Ectodermal cell (in vitro differentiated cells): Measurements from ENCODE around the gene SFN.
"Not testable (repeated sequence)": the region's sequence is repeated elsewhere in the genome, so short reads cannot be mapped to it uniquely, and the experiment has no call there.

Experiments
- H3K27ac ChIP-seq: 2 replicates; pipeline ENCODE4 v1.7.0; 2013; ENCODE audit warnings: mild to moderate bottlenecking, low read depth, low read length; ENCODE audit not compliant: insufficient read depth, poor library complexity, severe bottlenecking
- H3K27me3 ChIP-seq: 2 replicates; pipeline ENCODE4 v1.7.0; 2013; ENCODE audit warnings: mild to moderate bottlenecking, low read length; ENCODE audit not compliant: insufficient read depth, control insufficient read depth, poor library complexity, severe bottlenecking
- H3K36me3 ChIP-seq: one replicate; pipeline ENCODE4 v1.7.0; 2013; ENCODE audit warnings: low read length; ENCODE audit not compliant: control insufficient read depth, insufficient read depth
- H3K4me1 ChIP-seq: one replicate; pipeline ENCODE4 v1.7.0; 2013; ENCODE audit warnings: low read length; ENCODE audit not compliant: control insufficient read depth, insufficient read depth
- H3K4me3 ChIP-seq: 2 replicates; pipeline ENCODE4 v1.7.0; 2013; ENCODE audit warnings: low read depth, low read length, control low read depth; ENCODE audit not compliant: insufficient read depth
- H3K9me3 ChIP-seq: 2 replicates; pipeline ENCODE4 v1.7.0; 2013; ENCODE audit warnings: mild to moderate bottlenecking, low read length, moderate library complexity; ENCODE audit not compliant: control insufficient read depth
- WGBS, 2 experiments: methylation state at CpG; one replicate each; pipeline ENCODE4 v1.1.7; 2013; ENCODE audit warnings: missing lambda C conversion rate in 2 of 2; 5-methylcytosine and 5-hydroxymethylcytosine counted together

The SFN gene

DNA sequence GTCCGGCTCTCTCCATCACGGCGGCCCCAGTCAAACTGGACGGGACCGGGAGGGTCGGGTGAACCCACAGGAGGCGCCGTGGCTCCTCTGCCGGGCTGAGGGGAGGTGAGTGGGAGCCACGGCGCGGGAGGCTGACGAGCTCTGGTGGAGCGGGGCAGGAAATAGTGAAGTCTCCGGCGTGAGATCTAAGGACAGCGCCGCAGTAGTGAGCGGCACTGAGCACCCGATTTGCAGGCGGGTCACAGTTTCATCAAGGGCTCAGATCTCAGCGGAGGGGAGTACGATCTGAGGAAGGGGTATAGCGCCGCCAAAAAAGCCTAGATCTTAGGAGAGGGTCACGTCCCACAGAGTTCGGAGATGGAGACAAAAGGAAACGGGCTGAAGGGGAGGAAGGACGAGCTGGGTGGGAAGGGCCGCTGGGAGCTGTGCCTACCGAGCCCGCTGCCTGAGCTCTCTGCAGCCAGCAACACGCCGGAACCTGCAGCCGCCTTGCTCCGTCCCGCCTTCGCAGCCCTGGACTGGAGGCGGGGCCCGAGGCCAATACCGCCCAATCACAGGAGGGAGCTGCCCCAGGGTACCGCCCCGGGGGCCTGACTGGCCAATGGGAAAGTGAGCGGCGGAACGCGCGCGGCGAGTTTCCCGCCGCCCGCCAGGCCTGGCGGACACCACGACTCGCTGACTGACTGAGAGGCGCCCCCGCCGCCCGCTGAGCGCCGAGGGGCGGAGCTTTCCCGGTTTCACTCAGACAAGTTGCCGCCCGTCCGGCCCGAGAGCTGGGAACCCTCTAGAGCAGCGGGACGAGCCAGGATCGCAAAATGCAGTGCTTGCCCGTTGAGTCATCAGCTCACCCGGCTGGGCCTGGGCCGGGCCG, 1.9 kb downstream of the SFN start:
- Histone ChIP-seq H3K27ac (no peak overlapping the region), H3K9me3 (no peaks in the 10 kb centered on the region), H3K27me3 (peaks cover 21% of the 10 kb centered on the region), H3K4me1 (peaks cover 5% of the 10 kb centered on the region), H3K4me3 (peak overlapping the region; percentile 59), H3K36me3 (no peaks in the 10 kb centered on the region)
- 1% methylated on average over 75 of the region's 75 CpGs for WGBS, 2 experiments

DNA sequence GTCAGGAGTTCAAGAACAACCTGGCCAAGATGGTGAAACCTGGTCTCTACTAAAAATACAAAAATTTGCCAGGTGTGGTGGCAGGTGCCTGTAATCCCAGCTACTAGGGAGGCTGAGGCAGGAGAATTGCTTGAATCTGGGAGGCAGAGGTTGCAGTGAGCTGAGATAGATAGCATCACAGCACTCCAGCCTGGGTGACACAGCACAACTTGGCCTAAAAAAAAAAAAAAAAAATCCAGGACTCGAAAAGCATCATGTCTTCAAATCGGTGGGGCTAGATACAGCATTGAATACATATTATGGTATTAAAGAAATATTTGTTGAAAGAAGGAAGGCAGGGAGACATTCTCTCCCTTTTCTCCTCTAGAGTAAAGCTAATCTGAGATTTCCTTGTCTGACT, 10.1 kb downstream of the SFN start:
- not testable (repeated sequence) for H3K27ac ChIP-seq, H3K9me3 ChIP-seq, H3K36me3 ChIP-seq, H3K27me3 ChIP-seq, H3K4me3 ChIP-seq, H3K4me1 ChIP-seq
- 93% methylated on average over 2 of the region's 2 CpGs; no CpG with 5 or more reads in 1 of the 2 experiments for WGBS, 2 experiments

DNA sequence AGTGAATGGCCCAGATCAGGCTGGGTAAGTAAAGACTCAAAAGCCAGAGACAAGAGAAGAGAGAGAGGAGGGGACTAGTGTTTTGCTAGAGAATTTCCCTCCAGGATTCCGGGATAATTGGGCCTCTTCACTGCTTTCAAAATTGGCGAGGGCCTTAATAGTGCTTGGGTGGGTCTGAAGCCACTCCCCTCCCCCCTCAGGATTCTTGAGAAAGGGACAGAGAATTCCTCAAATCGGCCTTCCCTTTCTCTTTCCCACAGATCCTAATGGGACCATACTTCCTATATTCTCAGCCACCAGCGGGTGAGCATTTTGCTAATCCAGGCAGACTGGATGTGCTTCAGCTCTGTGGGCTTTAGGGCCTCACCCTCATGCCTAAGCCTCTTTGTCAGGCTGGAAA, 11.9 kb downstream of the SFN start:
- no peaks in the 10 kb centered on the region for H3K36me3 ChIP-seq
- H3K27me3 ChIP-seq, result no peaks in the 10 kb centered on the region
- H3K4me3 ChIP-seq, result no peak overlapping the region
- 47 to 55% methylated on average over 4 of the region's 4 CpGs for WGBS, 2 experiments
- peak overlapping the region; percentile 40 for H3K27ac ChIP-seq
- no peaks in the 10 kb centered on the region for H3K9me3 ChIP-seq
- H3K4me1 ChIP-seq, result peaks cover 9% of the 10 kb centered on the region

DNA sequence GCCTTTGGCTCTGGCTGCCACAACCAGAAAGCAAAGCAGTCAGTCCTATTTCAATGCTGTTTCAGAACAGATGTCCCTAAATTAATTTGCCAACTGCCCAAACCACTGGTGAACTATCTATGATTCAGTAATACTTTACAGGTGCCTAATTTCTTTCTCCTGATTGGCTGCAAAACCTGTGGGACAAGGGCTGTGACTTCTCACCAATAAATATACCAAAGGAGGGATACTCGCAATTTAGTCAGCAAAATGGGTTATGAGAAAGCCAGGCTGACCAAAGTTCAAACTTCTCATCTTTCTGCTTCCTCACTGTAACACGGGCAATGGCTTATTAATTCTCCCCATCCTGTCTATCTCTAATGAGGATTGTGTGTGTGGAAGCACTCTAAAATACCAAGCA, 14.4 kb downstream of the SFN start:
- no peak overlapping the region for H3K27ac ChIP-seq
- WGBS, 2 experiments, result 93 to 96% methylated on average over 1 to 2 of the region's 2 CpGs
- no peak overlapping the region for H3K4me3 ChIP-seq
- no peaks in the 10 kb centered on the region for H3K9me3 ChIP-seq
- H3K27me3 ChIP-seq, result no peaks in the 10 kb centered on the region
- H3K36me3 ChIP-seq, result peaks cover 3% of the 10 kb centered on the region
- H3K4me1 ChIP-seq, result peaks cover 9% of the 10 kb centered on the region

DNA sequence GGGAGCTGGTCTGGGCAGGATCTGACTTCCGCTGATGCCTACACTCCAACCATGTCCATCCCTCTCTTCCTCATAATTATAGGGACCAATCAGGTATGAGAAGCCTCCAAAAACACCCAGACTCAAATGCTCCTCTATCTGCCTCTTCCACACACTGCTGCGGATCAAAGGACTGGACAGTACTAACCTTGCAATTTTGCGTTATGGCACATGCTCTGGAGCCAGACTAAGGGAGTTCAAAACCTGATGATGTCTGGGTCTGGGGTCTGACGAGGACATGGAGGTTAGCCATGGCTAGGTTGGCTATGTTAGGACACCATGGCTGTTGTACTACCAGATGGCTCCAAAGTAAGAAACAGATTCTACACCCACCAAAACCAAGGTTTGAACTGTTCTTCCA, 16.8 kb downstream of the SFN start:
- no peak overlapping the region for H3K27ac ChIP-seq
- no peaks in the 10 kb centered on the region for H3K27me3 ChIP-seq
- H3K4me1 ChIP-seq, result peaks cover 6% of the 10 kb centered on the region
- no peaks in the 10 kb centered on the region for H3K9me3 ChIP-seq
- 91 to 95% methylated on average over 4 of the region's 4 CpGs for WGBS, 2 experiments
- peaks cover 22% of the 10 kb centered on the region for H3K36me3 ChIP-seq
- H3K4me3 ChIP-seq, result no peak overlapping the region

DNA sequence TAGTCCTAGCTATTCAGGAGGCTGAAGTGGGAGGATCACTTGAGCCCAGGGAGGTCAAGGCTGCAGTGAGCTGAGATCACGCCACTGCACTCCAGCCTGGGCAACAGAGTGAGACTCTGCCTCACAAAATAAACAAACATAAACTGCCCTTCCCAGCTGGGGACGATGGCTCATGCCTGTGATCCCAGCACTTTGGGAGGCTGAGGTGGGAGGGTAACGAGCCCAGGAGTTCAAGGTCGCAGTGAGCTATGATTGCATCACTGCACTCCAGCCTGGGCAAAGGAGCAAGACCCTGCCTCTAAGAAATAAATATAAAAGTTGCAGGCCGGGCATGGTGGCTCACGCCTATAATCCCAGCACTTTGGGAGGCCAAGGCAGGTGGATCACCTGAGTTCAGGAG, 18.7 kb downstream of the SFN start:
- H3K36me3 ChIP-seq, result peaks cover 26% of the 10 kb centered on the region

DNA sequence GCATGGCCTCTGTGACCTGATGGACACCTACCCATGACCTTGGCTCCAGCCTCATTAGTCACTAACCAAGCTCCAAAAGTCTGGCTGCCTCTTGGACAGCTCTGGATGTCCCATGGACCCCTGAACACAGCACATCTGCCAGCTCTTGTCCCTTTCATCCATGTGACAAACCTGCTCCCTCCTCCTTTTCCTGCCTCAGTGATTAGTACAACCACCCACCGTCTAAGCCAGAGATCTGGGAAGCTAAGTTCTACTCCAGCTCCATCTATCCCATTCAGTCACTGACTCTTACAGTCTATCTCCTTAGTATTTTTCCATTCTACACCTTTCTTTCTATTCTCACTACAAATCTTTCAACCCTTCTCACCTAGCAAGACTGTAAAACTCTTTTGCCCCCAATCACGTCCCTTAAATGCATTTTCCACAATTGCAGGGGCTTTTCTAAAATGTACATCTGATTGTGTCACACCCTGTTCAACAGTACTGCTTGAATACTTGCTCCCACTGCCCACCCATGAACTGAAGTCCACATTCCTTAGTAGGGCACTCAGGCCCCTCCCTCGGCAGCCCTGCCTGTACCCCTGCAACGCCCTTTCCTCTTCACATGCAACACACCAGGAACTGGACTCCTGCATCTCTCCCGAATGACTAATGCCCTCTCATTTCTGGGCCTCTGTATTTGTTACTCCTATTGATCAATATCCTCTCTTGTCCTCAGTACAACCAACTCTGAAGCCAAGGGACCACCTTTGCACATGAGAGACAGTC, 19.9 kb downstream of the SFN start:
- 93 to 94% methylated on average over 5 of the region's 5 CpGs for WGBS, 2 experiments
- peaks cover 26% of the 10 kb centered on the region for H3K36me3 ChIP-seq
- H3K4me3 ChIP-seq, result no peak overlapping the region
- no peaks in the 10 kb centered on the region for H3K4me1 ChIP-seq
- H3K27me3 ChIP-seq, result no peaks in the 10 kb centered on the region
- H3K27ac ChIP-seq, result no peak overlapping the region
- no peaks in the 10 kb centered on the region for H3K9me3 ChIP-seq

More for the DNA sequence above, 18.7 kb downstream of the SFN start:
- WGBS, 2 experiments, result 93% methylated on average over 6 of the region's 6 CpGs
- H3K4me3 ChIP-seq, H3K27me3 ChIP-seq, H3K4me1 ChIP-seq, H3K27ac ChIP-seq, H3K9me3 ChIP-seq: not testable (repeated sequence)

DNA sequence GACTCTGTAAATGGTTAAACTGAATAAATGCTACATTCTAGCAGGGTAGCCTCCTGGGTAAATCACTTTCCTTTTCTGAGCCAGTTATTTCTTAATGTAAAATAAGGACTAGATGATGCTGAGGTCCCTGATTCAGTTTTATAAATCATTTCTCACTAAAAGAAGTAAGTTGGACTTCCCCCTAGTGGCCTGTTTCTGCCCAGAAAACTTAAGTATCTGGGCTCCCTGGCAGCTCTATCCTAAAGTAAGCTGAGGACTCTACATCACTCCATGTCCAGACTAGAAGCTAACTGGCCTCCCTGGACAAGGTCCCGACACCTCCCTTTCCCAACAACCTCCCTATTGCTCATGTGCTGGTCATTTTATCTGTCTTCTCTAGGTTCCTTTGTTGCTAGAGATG, 24.2 kb downstream of the SFN start:
- H3K36me3 ChIP-seq, result peaks cover 37% of the 10 kb centered on the region
- H3K9me3 ChIP-seq, result no peaks in the 10 kb centered on the region
- WGBS, 2 experiments, result 83 to 96% methylated on average over 1 of the region's 1 CpG
- H3K4me3 ChIP-seq, result no peak overlapping the region
- H3K27me3 ChIP-seq, result no peaks in the 10 kb centered on the region
- no peak overlapping the region for H3K27ac ChIP-seq
- peaks cover 5% of the 10 kb centered on the region for H3K4me1 ChIP-seq

DNA sequence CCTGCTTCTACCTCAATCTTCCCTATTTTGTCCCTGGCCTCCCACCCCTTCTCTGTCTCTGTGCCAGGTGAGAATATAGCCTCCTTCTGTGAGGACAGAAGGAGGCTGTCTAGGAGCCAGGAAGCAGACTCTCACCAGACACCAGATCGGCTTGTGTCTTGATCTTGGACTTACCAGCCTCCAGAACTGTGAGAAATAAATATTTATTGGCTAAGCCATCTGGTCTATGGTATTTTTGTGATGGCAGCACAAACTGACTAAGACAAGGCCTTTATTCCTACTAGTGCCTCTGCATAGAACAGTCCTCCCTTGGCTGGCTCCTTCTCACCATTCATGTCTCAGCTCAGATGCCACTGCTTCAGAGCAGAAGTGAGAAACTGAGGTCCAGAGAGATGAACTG, 25.3 kb downstream of the SFN start:
- whole genome bisulfite sequencing, 2 experiments, result 80 to 94% methylated on average over 1 of the region's 1 CpG
- no peaks in the 10 kb centered on the region for H3K27me3 ChIP-seq
- H3K27ac ChIP-seq, result no peak overlapping the region
- peaks cover 5% of the 10 kb centered on the region for H3K4me1 ChIP-seq
- peaks cover 38% of the 10 kb centered on the region for H3K36me3 ChIP-seq
- H3K4me3 ChIP-seq, result no peak overlapping the region
- H3K9me3 ChIP-seq, result no peaks in the 10 kb centered on the region
